H1 (cell line): ENCODE measurements around the gene PRXL2A. TPM values are rescaled to one million over a fixed set of nuclear protein-coding genes. Genes with fewer than 3 reads are reported as not detected.

Experiments used
- ASH2L ChIP-seq: fragments of 200-600, 300-600 bp; sonication (generic); IDR thresholded peaks from one replicate; pipeline ENCODE4 v1.7.1; 2017; ENCODE audit warnings: low read length
- CHD1 ChIP-seq: IDR thresholded peaks from 2 replicates; pipeline ENCODE4 v1.6.1; 2012; ENCODE audit warnings: low read depth, low read length, improper control_type of control experiment
- EP300 ChIP-seq, 2 experiments: IDR thresholded peaks; 1 replicate in 1 of 2; 2 replicates in 1 of 2; pipeline ENCODE4 v1.6.1; 2011 to 2012; ENCODE audit warnings: low read depth in 2 of 2, low read length in 2 of 2, mild to moderate bottlenecking in 2 of 2, borderline replicate concordance in 1 of 2, inconsistent platforms in 1 of 2, moderate library complexity in 1 of 2
- KDM1A ChIP-seq: fragments of 200-600, 300-600 bp; sonication (generic); IDR thresholded peaks from 2 replicates; pipeline ENCODE4 v1.7.1; 2016; ENCODE audit warnings: mild to moderate bottlenecking, low read length, borderline replicate concordance
- KDM5A ChIP-seq: fragments of 200-600 bp; IDR thresholded peaks from 2 replicates; pipeline ENCODE4 v1.7.1; 2012; ENCODE audit warnings: mild to moderate bottlenecking, low read length, inconsistent platforms, mixed read lengths
- RAD21 ChIP-seq, 2 experiments: IDR thresholded peaks in 1 of 2; conservative IDR thresholded peaks in 1 of 2; 2 replicates each; pipeline ENCODE4 v1.6.1; 2011; ENCODE audit warnings: low read depth in 2 of 2, low read length in 2 of 2, improper control_type of control experiment in 1 of 2, inconsistent platforms in 1 of 2, mild to moderate bottlenecking in 1 of 2, moderate library complexity in 1 of 2
- RXRA ChIP-seq: IDR thresholded peaks from 2 replicates; pipeline ENCODE4 v1.6.1; 2011; ENCODE audit warnings: low read depth, mild to moderate bottlenecking, low read length, moderate library complexity; ENCODE audit not compliant: insufficient read depth
- SAP30 ChIP-seq: fragments of 300-600 bp; sonication (generic); IDR thresholded peaks from 2 replicates; pipeline ENCODE4 v1.7.1; 2012; ENCODE audit warnings: low read length, moderate library complexity, mild to moderate bottlenecking, inconsistent platforms; ENCODE audit not compliant: insufficient read depth, insufficient replicate concordance
- SIRT6 ChIP-seq: IDR thresholded peaks from one replicate; pipeline ENCODE4 v1.7.1; 2012; ENCODE audit warnings: low read length, inconsistent platforms
- TEAD4 ChIP-seq: IDR thresholded peaks from 2 replicates; pipeline ENCODE4 v1.6.1; 2012; ENCODE audit warnings: low read depth, low read length, inconsistent platforms, mixed read lengths
- polyA plus RNA-seq, 7 experiments: library from polyadenylated mRNA; depleted of rRNA in 3 of 7; stranded (reverse) in 5 of 7; unstranded in 2 of 7; fragments of >200 nt in 5 of 7; fragments of 200-250 nt in 2 of 7; gene quantifications; 1 replicate in 5 of 7; 2 replicates in 1 of 7; 4 replicates in 1 of 7; pipeline versions ENCODE4 v1.2.1 to v1.2.3, GENCODE V29; 2011 to 2013; ENCODE audit warnings: missing spikeins in 2 of 7, mixed read lengths in 2 of 7
- total RNA-seq: library from RNA; stranded (reverse); fragmentation: NEBNext Ultra II Directional; extraction: Animal tissue kit (Norgen Biotek cat#: 25700); gene quantifications from 2 replicates; pipeline ENCODE4 v1.2.1, GENCODE V29; 2021
- TF ChIP-seq, protein P1 (sequence below): IDR thresholded peaks from 2 replicates; pipeline ENCODE4 v1.6.1; 2011; ENCODE audit warnings: low read length, improper control_type of control experiment
- TF ChIP-seq, protein P2 (sequence below), 3 experiments: IDR thresholded peaks; 1 replicate in 2 of 3; 2 replicates in 1 of 3; pipeline versions ENCODE4 v1.5.1 to v1.6.1; 2011; ENCODE audit warnings: low read length in 3 of 3, mild to moderate bottlenecking in 3 of 3, inconsistent platforms in 2 of 3, low read depth in 1 of 3, moderate library complexity in 1 of 3; ENCODE audit not compliant: insufficient read depth in 1 of 3; ENCODE audit errors: control extremely low read depth in 1 of 3

The PRXL2A gene
- total and polyA plus RNA-seq, 2 of the 8 experiments (the other 6 are each of a cell fraction or from before 2014, with no cell fraction given) = 13.4 to 58.3 TPM

DNA sequence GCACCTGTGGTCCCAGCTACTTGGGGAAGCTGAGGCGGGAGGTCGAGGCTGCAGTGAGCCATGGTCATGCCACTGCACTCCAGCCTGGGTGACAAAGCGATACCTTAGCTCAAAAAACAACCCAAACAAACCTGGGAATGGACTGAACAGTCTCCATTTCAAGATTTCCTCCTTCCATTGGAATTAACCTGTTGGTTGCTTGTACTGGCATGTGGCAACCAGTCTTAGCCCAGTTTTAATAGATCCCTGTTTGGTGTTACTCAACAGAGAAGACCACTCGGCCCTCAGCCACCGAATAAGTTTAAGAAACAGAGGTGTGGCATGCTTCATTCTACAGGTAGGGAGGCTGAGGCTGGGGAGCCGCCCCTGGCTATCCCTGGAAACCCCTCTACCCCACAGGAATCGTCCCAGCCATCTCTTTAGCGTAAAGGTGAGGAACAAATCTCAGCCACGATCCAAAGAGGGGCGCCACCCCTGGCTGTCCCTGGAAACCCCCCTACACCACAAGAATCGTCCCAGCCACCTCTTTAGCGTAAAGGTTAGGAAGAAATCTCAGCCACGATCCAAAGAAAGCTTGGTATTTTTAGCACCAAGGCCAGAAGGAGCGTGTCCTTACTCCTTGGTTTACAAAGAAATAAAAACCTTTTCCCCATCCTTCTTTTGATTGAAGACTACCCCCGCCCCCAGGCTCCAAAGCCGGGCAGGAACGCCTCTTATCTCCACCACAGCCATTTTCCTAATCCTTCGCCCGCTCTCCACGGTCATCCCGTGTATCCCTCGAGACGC, 44.9 kb downstream of the PRXL2A start (continued):
- no peak for TF ChIP-seq SAP30
- TF ChIP-seq EP300 (IDR thresholded peaks at IDR 0.05; ENCODE audit: borderline replicate concordance in 1 of 2, low read depth in 2 of 2, low read length in 2 of 2) = 0 out of 3 replicates have a peak, but pooled peaks of 1 of the 2 experiments have one; percentile 34
- TF ChIP-seq, protein P1, sequence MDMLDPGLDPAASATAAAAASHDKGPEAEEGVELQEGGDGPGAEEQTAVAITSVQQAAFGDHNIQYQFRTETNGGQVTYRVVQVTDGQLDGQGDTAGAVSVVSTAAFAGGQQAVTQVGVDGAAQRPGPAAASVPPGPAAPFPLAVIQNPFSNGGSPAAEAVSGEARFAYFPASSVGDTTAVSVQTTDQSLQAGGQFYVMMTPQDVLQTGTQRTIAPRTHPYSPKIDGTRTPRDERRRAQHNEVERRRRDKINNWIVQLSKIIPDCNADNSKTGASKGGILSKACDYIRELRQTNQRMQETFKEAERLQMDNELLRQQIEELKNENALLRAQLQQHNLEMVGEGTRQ = no peak
- TF ChIP-seq KDM5A = no peak
- TF ChIP-seq CHD1 = no peak; the same call in 1 of the 2 replicates
- TF ChIP-seq SIRT6 = no peak
- peak; percentile 24 for TF ChIP-seq ASH2L
- no peak for TF ChIP-seq KDM1A
- no peak for TF ChIP-seq TEAD4
- no peak; a peak in 1 of 4 replicates for TF ChIP-seq RAD21 (IDR thresholded peaks at IDR 0.05 in 1 of 2, conservative IDR thresholded peaks at IDR 0.05 in 1 of 2; ENCODE audit: low read depth in 2 of 2, low read length in 2 of 2)
- no peak for TF ChIP-seq RXRA
- TF ChIP-seq, protein P2, sequence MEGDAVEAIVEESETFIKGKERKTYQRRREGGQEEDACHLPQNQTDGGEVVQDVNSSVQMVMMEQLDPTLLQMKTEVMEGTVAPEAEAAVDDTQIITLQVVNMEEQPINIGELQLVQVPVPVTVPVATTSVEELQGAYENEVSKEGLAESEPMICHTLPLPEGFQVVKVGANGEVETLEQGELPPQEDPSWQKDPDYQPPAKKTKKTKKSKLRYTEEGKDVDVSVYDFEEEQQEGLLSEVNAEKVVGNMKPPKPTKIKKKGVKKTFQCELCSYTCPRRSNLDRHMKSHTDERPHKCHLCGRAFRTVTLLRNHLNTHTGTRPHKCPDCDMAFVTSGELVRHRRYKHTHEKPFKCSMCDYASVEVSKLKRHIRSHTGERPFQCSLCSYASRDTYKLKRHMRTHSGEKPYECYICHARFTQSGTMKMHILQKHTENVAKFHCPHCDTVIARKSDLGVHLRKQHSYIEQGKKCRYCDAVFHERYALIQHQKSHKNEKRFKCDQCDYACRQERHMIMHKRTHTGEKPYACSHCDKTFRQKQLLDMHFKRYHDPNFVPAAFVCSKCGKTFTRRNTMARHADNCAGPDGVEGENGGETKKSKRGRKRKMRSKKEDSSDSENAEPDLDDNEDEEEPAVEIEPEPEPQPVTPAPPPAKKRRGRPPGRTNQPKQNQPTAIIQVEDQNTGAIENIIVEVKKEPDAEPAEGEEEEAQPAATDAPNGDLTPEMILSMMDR (IDR thresholded peaks at IDR 0.05; ENCODE audit: control extremely low read depth in 1 of 3, insufficient read depth in 1 of 3, low read depth in 1 of 3, low read length in 3 of 3) = peak in 2 of 3 experiments; percentile 9 to 29; a peak in 2 of 4 replicates
